GM20431 (cell line): ENCODE measurements around the gene TMEM266.

Experiments
- in situ Hi-C: fragments of 300-500 bp; cut with MseI, MboI; formaldehyde crosslinking; loops from one replicate; pipeline ENCODE4 v1.15.0; 2020; ENCODE audit warnings: low sequenced_read_pairs; ENCODE audit not compliant: unreplicated experiment

Gene TMEM266

DNA sequence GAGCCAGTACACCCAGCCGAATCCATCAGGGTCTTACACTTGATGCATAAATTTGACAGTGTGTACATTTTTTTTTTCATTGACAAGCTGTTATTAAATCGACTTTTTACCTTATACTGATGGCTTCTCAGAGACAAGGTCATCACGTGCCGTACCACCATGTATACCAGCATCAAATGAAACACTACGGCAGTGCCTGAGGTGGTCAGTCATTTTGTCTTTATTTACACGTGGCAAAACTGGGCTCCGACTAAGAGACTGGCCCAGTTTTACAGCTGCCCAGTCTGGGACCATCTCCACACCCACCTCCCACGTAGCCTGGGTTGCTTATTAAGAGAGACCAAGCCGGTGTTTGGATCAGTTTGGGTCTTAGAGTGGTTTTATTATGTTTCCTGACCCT lies 57.4 kb downstream of the TMEM266 start:
- in situ Hi-C loops = no loop called here

- in situ Hi-C loops = no loop called here
Observed at GRCh38 chr15:76118767-76119166, 59.0 kb downstream of the TMEM266 start.

DNA sequence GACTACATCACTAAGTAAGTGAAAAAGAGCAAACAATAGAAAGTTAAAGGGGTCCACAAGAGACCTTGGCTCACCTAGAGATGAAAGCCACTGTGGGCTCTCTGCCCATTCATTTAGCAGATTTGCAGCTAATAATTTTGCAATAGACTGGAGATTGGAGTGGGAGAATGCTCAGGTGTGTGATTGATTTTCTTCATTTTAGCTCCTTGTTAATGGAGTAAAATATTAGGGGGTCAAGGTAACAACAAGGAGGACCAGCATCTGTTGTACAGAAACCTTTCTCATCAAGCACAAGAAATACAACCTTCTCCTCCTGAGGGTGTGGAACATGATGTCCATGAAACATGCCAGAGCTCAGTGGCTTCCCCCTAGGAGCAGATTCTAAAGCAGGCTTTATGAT lies 63.2 kb downstream of the TMEM266 start:
- in situ Hi-C loops = no loop called here

- in situ Hi-C loops = loop anchor here (25.0 kb wide), 1 partner anchor 315 kb away; no protein-coding TSS in a partner anchor
Observed at GRCh38 chr15:76127169-76127568, 67.4 kb downstream of the TMEM266 start.

DNA sequence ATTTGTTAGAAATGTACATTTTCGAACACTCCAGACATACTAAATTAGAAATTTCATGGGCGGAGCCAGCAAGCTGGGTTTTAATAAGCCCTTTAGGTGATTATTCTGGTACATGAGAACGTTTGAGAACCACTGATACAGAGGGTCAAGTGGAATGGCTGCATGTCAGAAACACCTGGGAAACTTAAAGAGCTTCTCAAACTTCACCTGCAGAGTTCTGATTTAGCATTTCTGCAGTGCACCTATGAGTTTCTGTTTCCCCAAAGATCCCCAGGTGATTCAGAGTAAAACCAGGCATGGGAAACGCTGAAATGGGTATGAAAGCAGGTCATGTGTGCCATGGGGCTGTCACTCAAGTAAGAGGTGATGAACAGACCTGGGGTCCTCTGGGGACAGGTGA lies 68.1 kb downstream of the TMEM266 start:
- in situ Hi-C loops = loop anchor here (25.0 kb wide), 1 partner anchor 316 kb away; no protein-coding TSS in a partner anchor

- in situ Hi-C loops = loop anchor here (25.0 kb wide), 1 partner anchor 322 kb away; no protein-coding TSS in a partner anchor
Observed at GRCh38 chr15:76134537-76134936, 74.8 kb downstream of the TMEM266 start.

DNA sequence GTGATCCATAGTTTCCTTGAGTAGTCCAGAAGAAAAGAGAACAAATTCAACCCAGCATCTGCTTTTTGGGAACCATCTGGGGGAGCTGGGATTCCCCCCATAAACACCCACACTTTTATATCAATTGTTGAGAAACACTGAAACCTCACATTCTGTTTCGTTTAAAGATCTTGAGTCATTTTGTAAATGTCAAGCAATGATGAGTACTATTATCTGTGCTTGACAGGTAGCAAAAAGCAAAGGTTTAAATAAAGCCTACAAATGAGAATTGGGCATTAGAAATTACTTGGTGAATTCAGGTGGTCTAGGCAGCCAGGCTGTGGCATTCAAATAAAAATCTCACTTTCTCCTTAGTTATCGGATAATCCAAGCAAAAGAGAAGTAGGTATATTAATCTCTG lies 75.7 kb downstream of the TMEM266 start:
- in situ Hi-C loops = loop anchor here (25.0 kb wide), 1 partner anchor 323 kb away; no protein-coding TSS in a partner anchor

DNA sequence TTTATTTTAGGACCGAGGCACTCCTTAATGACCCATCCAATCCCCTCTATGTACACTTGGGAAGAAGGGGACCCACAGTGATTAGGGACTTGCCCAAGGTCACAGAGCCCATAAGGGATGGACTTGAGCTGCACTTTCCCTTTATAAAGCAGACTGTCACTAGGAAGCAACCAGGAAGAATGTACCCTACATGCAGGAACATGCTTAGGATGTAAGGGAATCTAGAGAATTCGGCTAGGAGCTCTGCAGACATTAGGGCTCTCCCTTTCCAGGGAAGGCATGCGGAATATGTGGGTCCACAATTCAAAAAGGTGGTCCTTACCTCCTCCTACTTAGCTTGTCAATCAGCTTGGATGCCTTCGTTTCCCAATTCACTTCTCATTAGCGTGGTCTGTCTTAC lies 78.7 kb downstream of the TMEM266 start:
- in situ Hi-C loops = loop anchor here (25.0 kb wide), 1 partner anchor 326 kb away; no protein-coding TSS in a partner anchor

- in situ Hi-C loops = loop anchor here (25.0 kb wide), 1 partner anchor 327 kb away; no protein-coding TSS in a partner anchor
Observed at GRCh38 chr15:76139368-76140073, 79.7 kb downstream of the TMEM266 start.

DNA sequence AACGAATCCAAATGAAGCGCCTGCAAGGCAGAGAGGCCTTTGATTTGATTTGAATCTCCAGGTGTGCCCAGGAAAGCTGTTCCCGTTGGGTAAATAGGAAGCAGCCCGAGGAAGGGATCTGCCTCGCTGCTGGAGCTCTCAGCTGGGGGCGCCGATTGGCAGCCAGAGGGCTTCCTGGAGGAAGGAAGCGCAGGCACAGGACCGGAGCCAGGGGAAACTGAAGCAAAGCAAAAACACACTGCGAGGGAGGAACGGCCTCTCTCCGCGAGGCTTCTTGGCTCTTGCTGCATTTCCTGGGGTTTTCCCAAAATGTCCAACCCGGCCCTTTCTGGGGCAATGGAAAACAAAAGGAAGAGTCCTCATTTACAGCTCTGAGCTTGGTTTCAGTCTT lies 80.3 kb downstream of the TMEM266 start:
- in situ Hi-C loops = loop anchor here (25.0 kb wide), 1 partner anchor 328 kb away; no protein-coding TSS in a partner anchor

DNA sequence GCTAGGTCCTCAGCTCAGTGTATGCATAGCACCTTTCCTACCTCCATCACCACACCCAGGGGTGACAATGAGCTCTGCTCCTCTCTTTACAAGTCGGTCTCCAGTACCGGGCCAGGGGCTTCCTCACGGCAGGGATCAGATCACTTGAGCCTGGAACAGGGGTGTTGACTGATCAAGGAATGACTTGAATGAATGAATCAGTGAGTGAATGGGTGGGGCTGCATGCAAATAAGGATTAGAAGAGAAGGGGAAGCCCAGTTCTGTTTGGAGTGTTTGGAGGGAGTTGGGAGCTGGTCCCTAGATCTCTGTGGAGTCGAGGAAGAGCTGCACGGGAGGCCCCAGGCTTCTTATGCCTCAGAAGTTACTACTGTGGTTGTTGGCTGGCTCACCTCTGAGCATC lies 87.0 kb downstream of the TMEM266 start:
- in situ Hi-C loops = loop anchor here (25.0 kb wide), 1 partner anchor 335 kb away; no protein-coding TSS in a partner anchor

- in situ Hi-C loops = loop anchor here (25.0 kb wide), 1 partner anchor 336 kb away; no protein-coding TSS in a partner anchor
Observed at GRCh38 chr15:76147906-76148570, 88.3 kb downstream of the TMEM266 start.

DNA sequence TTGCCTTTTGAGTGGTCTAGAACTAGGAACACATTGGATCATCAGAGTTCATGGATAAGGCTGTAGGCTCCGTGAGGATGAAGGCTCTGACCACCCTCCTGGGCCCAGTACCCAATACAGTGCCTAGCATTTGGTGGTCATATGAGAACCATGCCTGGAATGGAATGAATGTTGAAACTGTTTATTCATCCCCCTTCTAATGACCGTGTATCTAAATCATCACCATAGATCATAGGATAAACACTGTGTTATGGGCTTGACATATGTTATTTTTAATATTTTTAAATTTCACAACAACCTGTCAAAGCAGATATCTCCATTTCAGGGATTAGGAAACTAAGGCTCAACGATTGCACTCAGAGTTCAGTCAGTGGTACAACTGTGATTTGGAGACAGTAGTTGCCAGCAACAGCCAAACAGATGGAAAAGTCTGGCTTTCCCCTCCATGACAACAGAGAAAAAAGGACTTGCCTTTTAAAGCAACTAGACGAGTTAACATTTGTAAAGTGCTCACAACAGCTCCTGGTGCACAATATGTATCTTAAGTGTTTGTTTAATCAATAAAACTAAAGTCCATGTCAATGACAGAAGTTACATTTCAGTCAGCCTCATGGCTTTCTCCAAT lies 89.6 kb downstream of the TMEM266 start:
- in situ Hi-C loops = loop anchor here (25.0 kb wide), 1 partner anchor 337 kb away; no protein-coding TSS in a partner anchor

DNA sequence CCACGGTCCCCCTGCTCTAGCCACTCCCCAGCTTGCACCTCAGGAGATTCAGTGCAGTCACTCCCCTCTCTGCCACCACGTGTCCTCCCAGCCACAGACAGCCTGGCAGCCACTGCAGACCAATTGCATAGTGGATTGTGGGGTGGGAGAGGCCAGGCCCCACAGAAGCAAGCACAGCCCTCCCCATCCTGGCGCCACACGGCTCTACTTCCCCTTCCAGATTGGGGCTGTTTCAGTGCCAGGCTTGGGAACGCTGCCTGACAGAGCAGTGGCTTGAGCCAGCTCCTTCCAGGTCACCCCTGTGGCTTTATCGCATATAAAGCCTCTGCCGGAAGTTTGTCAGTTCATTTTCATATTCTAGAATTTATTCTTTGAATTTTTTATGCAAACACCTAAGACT lies 90.7 kb downstream of the TMEM266 start:
- in situ Hi-C loops = no loop called here

DNA sequence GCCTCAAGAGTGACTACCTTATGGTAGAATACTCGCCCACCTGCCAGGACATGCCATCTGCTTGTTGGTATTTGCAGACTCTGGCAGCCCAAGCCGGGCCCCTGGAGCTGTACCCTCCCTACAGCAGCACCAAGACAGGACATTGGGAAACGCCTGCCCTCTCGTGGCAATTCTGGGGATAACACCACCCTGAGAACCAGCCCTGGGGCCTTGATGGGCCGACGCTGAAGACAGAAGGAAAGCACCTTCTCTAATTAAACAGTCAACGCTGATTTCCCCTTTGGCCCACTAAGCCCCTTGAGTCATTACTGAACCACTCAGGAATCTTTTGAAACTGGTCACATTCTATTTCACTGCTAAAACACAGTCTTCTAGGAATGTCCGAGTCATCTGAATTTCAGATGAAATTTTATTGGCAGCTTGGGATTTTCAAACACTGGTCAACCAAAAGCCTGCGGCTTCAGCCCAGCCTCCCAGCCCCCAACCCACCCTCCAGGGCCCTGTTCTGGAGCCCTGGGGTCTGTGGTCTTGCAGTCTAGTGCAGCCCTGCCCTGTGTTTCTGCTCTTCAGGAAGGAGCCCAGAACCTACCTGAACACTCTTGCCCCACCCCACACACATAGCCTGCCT lies 91.3 kb downstream of the TMEM266 start:
- in situ Hi-C loops = no loop called here

DNA sequence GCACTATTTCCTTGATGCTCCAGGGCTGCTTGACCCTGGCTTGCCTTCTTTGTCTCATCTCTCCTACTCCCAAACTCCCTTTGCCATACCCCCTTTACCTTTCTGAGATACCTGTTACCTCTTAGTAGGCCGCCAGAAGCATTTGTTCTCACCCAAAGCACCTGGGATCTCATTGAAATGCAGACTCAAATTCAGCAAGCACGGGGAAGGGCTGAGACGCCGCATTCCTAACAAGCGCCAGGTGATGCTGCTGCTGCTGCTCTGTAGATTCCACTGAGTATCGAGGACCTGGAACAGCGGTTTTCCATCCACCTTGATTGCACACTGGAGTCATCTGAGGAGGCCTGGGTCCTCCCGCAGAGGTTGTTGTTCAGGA lies 91.8 kb downstream of the TMEM266 start:
- in situ Hi-C loops = no loop called here

DNA sequence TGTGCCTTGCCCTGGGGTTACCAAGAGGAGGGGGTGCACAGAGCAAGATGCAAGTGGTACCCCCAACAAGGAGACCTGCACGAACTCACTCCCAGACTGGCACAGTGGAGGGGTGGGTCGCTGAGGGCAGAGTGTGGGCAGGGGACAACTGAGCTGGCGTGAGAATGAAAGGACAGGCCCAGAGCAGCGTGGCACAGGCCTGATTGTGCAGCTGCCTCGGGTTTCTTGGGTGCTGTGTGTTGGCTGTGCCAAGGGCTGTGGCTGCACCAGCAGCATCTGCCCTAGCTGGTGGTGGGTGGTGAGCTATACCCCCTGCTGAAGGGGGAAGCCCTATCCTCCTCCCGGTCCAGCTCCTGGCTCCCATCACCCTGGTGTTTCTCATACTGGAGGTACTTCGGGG lies 92.4 kb downstream of the TMEM266 start:
- in situ Hi-C loops = no loop called here

- in situ Hi-C loops = no loop called here
Observed at GRCh38 chr15:76153241-76154197, 93.7 kb downstream of the TMEM266 start.

GRCh38 chr15:76155731-76156130 lies 95.9 kb downstream of the TMEM266 start:
- in situ Hi-C loops = no loop called here
